ENCODE results near the gene LHX1.

LHX1 gene

GRCh38 chr17:36977066-36977465 is 39.8 kb downstream of the LHX1 start:
- Histone ChIP-seq H3K9me3 (ENCODE audit: insufficient read depth, low read length, severe bottlenecking) (no peaks in the 10 kb centered on the region), H3K27me3 (ENCODE audit: insufficient read depth, low read length, poor library complexity) (no peaks in the 10 kb centered on the region), H3K27ac (ENCODE audit: low read length) (no peak overlapping the region), H3K79me2 (ENCODE audit: insufficient read depth, low read length) (peaks cover 93% of the 10 kb centered on the region), H4K20me1 (ENCODE audit: insufficient read depth, low read length) (peaks cover 18% of the 10 kb centered on the region; the same call in 1 of the 2 replicates), H3K9ac (ENCODE audit: low read depth, low read length) (no peak overlapping the region), H3K4me2 (ENCODE audit: insufficient read depth, low read length) (no peak overlapping the region), H3K4me1 (ENCODE audit: insufficient read depth, low read length) (no peaks in the 10 kb centered on the region), H2AFZ (ENCODE audit: low read depth, low read length) (no peak overlapping the region), H3K36me3 (ENCODE audit: insufficient read depth, low read length) (peaks cover 9% of the 10 kb centered on the region; the same call in 1 of the 2 replicates), H3K4me3 (ENCODE audit: low read depth in 1 of 2, low read length in 2 of 2) (no peak overlapping the region)
- ATAC-seq (ENCODE audit: insufficient read depth, low read depth) (no peak), DNase-seq (no peak)
- no peak for TF ChIP-seq EZH2 (IDR thresholded peaks at IDR 0.05; ENCODE audit: borderline replicate concordance, low read depth, low read length, severe bottlenecking)
- TF ChIP-seq CTCF (IDR thresholded peaks at IDR 0.05; ENCODE audit: borderline replicate concordance, extremely low read depth, low read length, poor library complexity, severe bottlenecking): no peak

GRCh38 chr17:36977568-36977967 is 40.3 kb downstream of the LHX1 start:
- no peak for ATAC-seq (ENCODE audit: insufficient read depth, low read depth)
- Histone ChIP-seq H3K36me3 (ENCODE audit: insufficient read depth, low read length) (peaks cover 12% of the 10 kb centered on the region; the same call in 1 of the 2 replicates), H2AFZ (ENCODE audit: low read depth, low read length) (no peak overlapping the region), H3K4me3 (ENCODE audit: low read depth in 1 of 2, low read length in 2 of 2) (no peak overlapping the region), H3K9me3 (ENCODE audit: insufficient read depth, low read length, severe bottlenecking) (no peaks in the 10 kb centered on the region), H4K20me1 (ENCODE audit: insufficient read depth, low read length) (peaks cover 18% of the 10 kb centered on the region; the same call in 1 of the 2 replicates), H3K9ac (ENCODE audit: low read depth, low read length) (no peak overlapping the region), H3K79me2 (ENCODE audit: insufficient read depth, low read length) (peaks cover 94% of the 10 kb centered on the region), H3K4me2 (ENCODE audit: insufficient read depth, low read length) (no peak overlapping the region), H3K27ac (ENCODE audit: low read length) (no peak overlapping the region), H3K4me1 (ENCODE audit: insufficient read depth, low read length) (no peaks in the 10 kb centered on the region), H3K27me3 (ENCODE audit: insufficient read depth, low read length, poor library complexity) (no peaks in the 10 kb centered on the region)
- DNase-seq: no peak
- no peak for TF ChIP-seq CTCF (IDR thresholded peaks at IDR 0.05; ENCODE audit: borderline replicate concordance, extremely low read depth, low read length, poor library complexity, severe bottlenecking)
- no peak for TF ChIP-seq EZH2 (IDR thresholded peaks at IDR 0.05; ENCODE audit: borderline replicate concordance, low read depth, low read length, severe bottlenecking)

- no peak overlapping the region for H3K27ac ChIP-seq (ENCODE audit: low read length)
- no peak overlapping the region for H3K4me2 ChIP-seq (ENCODE audit: insufficient read depth, low read length)
- H3K27me3 ChIP-seq (ENCODE audit: insufficient read depth, low read length, poor library complexity): no peaks in the 10 kb centered on the region
- peaks cover 19% of the 10 kb centered on the region for H3K36me3 ChIP-seq (ENCODE audit: insufficient read depth, low read length)
- H3K9me3 ChIP-seq (ENCODE audit: insufficient read depth, low read length, severe bottlenecking): no peaks in the 10 kb centered on the region
- H3K9ac ChIP-seq (ENCODE audit: low read depth, low read length): no peak overlapping the region
- no peak overlapping the region for H2AFZ ChIP-seq (ENCODE audit: low read depth, low read length)
- ATAC-seq (ENCODE audit: insufficient read depth, low read depth) (no peak), DNase-seq (no peak)
- H3K4me3 ChIP-seq (ENCODE audit: low read depth in 1 of 2, low read length in 2 of 2): no peak overlapping the region
- peaks cover 94% of the 10 kb centered on the region for H3K79me2 ChIP-seq (ENCODE audit: insufficient read depth, low read length)
- TF ChIP-seq CTCF (IDR thresholded peaks at IDR 0.05; ENCODE audit: borderline replicate concordance, extremely low read depth, low read length, poor library complexity, severe bottlenecking) (no peak), EZH2 (IDR thresholded peaks at IDR 0.05; ENCODE audit: borderline replicate concordance, low read depth, low read length, severe bottlenecking) (no peak)
- H4K20me1 ChIP-seq (ENCODE audit: insufficient read depth, low read length): peaks cover 13% of the 10 kb centered on the region; the same call in 1 of the 2 replicates
- H3K4me1 ChIP-seq (ENCODE audit: insufficient read depth, low read length): no peaks in the 10 kb centered on the region
Observed at GRCh38 chr17:36978810-36979564, 41.7 kb downstream of the LHX1 start.

All from DND-41 (cell line).